ENCODE results near the gene UBE2G1. TPM values are rescaled to one million over a fixed set of nuclear protein-coding genes. Genes with fewer than 3 reads are reported as not detected.

The UBE2G1 gene
- total and polyA plus RNA-seq, 10 of the 15 experiments (the other 5 are each of a cell fraction or from before 2014, with no cell fraction given): 24.4 to 139 (median 77.4) TPM

GRCh38 chr17:4313221-4314114 is 53.0 kb downstream of the UBE2G1 start:
- peak overlapping the region; percentile 88 for H3K4me2 ChIP-seq (ENCODE audit: control insufficient read depth, insufficient read depth)
- peaks cover 93% of the 10 kb centered on the region for H3K79me2 ChIP-seq (ENCODE audit: control insufficient read depth, insufficient read depth, low read length)
- in situ Hi-C loops (cut with MboI) (no loop called here), intact Hi-C loops (cut with micrococcal nuclease; ENCODE audit: unreplicated experiment) (loop anchor here (2.0 kb wide), 1 partner anchor 45 kb away; no protein-coding TSS in a partner anchor)
- H3K4me3 ChIP-seq: peak overlapping the region; percentile 33
- 49% methylated on average over 7 of the region's 7 CpGs for WGBS (ENCODE audit: insufficient coverage, insufficient replicate concordance, low lambda C conversion rate, missing lambda C conversion rate)
- H3K27ac ChIP-seq (ENCODE audit: control insufficient read depth, insufficient read depth): peak overlapping the region; percentile 63
- BruUV-seq (replicated peaks): no TSS peak
- peak overlapping the region; percentile 17; the same call in 1 of the 2 replicates for H3K9ac ChIP-seq (ENCODE audit: control insufficient read depth, insufficient read depth, low read length)
- peaks cover 18% of the 10 kb centered on the region for H3K4me1 ChIP-seq (ENCODE audit: control insufficient read depth, insufficient read depth, low read length)
- ATAC-seq: peak; percentile 55
- no peak for DNase-seq (ENCODE audit: low read depth, low spot score)
- SMC1A ChIA-PET (ENCODE audit: uncharacterized antibody, unreplicated experiment): interaction anchor here (0.6 to 1.6 kb wide), 3 partner anchors 11 to 39 kb away, joined by 3 to 4 read pairs (median 3); no protein-coding TSS in a partner anchor
- peaks cover 3% of the 10 kb centered on the region; the same call in 1 of the 2 replicates for H4K20me1 ChIP-seq (ENCODE audit: control insufficient read depth, insufficient read depth)
- no peaks in the 10 kb centered on the region for H3K27me3 ChIP-seq (replicated peaks in 1 of 2; ENCODE audit: control insufficient read depth in 2 of 2, insufficient read depth in 2 of 2, low read length in 1 of 2)
- H3K36me3 ChIP-seq (ENCODE audit: control insufficient read depth in 2 of 2, insufficient read depth in 2 of 2, low read length in 1 of 2): peaks cover 2 to 8% of the 10 kb centered on the region in 2 experiments; a peak in 3 of 4 replicates
- RAD21 ChIA-PET (ENCODE audit: unreplicated experiment): interaction anchor here (1.2 to 1.6 kb wide), 2 partner anchors 98 to 99 kb away, joined by 3 to 5 read pairs; no protein-coding TSS in a partner anchor
- POLR2A ChIA-PET: interaction anchor here (0.6 kb wide), 2 partner anchors 49 to 50 kb away, joined by 3 read pairs; no protein-coding TSS in a partner anchor
- CTCF ChIA-PET: interaction anchor here (0.9 to 2.1 kb wide), 3 partner anchors 10 to 98 kb away, joined by 4 to 6 read pairs (median 5); no protein-coding TSS in a partner anchor
- FAIRE-seq: no peak
- H2AFZ ChIP-seq (ENCODE audit: control insufficient read depth, low read depth, low read length): peak overlapping the region; percentile 2; the same call in 1 of the 2 replicates
- no peaks in the 10 kb centered on the region for H3K9me3 ChIP-seq (replicated peaks; ENCODE audit: control insufficient read depth, insufficient read depth, low read length)
- TF ChIP-seq IKZF2 (IDR thresholded peaks at IDR 0.05): 0 out of 4 replicates have a peak, but pooled peaks of 1 of the 2 experiments have one; percentile 11
- no peak for TF ChIP-seq POLR2AphosphoS2 (IDR thresholded peaks at IDR 0.05; ENCODE audit: low read depth, low read length)
- TF ChIP-seq E2F8 (IDR thresholded peaks at IDR 0.05; ENCODE audit: low read depth, partially characterized antibody): no peak
- TF ChIP-seq SREBF1 (IDR thresholded peaks at IDR 0.05; ENCODE audit: low read length): no peak
- TF ChIP-seq BACH1 (IDR thresholded peaks at IDR 0.05; ENCODE audit: borderline replicate concordance): no peak
- no peak for TF ChIP-seq RBBP5 (conservative IDR thresholded peaks at IDR 0.05)
- TF ChIP-seq EED (IDR thresholded peaks at IDR 0.05; ENCODE audit: low read depth): 0 out of 2 replicates have a peak, but pooled peaks have one; percentile 30
- TF ChIP-seq RAD51 (IDR thresholded peaks at IDR 0.05): no peak
- TF ChIP-seq POLR2A (IDR thresholded peaks at IDR 0.05; ENCODE audit: low read depth, low read length): no peak
- no peak for TF ChIP-seq E2F4 (IDR thresholded peaks at IDR 0.05; ENCODE audit: low read depth, low read length)
- no peak for TF ChIP-seq ZBTB33 (IDR thresholded peaks at IDR 0.05)
- TF ChIP-seq RB1 (IDR thresholded peaks at IDR 0.05; ENCODE audit: borderline replicate concordance): no peak
- no peak for TF ChIP-seq ZBTB11 (CRISPR knock-in tag; IDR thresholded peaks at IDR 0.05)
